ENCODE data around the gene PHGDH.

DNA sequence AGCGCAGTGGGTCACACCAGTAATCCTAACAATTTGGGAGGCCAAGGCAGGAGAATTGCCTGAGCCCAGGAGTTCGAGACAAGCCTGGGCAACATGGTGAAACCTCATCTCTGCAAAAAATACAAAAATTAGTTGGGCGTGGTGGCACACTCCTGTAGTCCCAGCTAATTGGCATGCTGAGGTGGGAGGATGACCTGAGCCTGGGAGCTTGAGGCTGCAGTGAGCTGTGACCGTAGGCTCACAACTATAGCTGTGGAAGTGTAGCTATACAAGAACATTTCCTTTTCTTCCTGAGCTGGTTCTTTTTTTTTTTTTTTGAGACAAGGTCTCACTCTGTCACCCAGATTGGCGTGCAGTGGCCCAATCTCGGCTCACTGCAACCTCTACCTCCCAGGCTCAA lies 44.6 kb upstream of the PHGDH start:
- TF ChIP-seq, protein P1, sequence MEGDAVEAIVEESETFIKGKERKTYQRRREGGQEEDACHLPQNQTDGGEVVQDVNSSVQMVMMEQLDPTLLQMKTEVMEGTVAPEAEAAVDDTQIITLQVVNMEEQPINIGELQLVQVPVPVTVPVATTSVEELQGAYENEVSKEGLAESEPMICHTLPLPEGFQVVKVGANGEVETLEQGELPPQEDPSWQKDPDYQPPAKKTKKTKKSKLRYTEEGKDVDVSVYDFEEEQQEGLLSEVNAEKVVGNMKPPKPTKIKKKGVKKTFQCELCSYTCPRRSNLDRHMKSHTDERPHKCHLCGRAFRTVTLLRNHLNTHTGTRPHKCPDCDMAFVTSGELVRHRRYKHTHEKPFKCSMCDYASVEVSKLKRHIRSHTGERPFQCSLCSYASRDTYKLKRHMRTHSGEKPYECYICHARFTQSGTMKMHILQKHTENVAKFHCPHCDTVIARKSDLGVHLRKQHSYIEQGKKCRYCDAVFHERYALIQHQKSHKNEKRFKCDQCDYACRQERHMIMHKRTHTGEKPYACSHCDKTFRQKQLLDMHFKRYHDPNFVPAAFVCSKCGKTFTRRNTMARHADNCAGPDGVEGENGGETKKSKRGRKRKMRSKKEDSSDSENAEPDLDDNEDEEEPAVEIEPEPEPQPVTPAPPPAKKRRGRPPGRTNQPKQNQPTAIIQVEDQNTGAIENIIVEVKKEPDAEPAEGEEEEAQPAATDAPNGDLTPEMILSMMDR (IDR thresholded peaks at IDR 0.05), result no peak
- TF ChIP-seq POLR2A (IDR thresholded peaks at IDR 0.05) (no peak), EP300 (IDR thresholded peaks at IDR 0.05) (no peak), POLR2AphosphoS5 (IDR thresholded peaks at IDR 0.05) (no peak)
